Stomach (tissue), 4 donors: Measurements from ENCODE around the gene MTHFD2L.
A peak's percentile ranks its signal among the peaks of the same experiment; 100 is the strongest.

ENCODE experiments used
- CTCF ChIP-seq, 7 experiments: fragments of 450-650 bp in 4 of 7; fragments of 200-600 bp in 3 of 7; sonication (generic) in 3 of 7; IDR thresholded peaks; one replicate each; pipeline ENCODE4 v1.5.1; 2016 to 2019; ENCODE audit warnings: antibody characterized with exemption in 7 of 7, control low read depth in 2 of 7, mild to moderate bottlenecking in 1 of 7
- EP300 ChIP-seq: sonication (generic); formaldehyde crosslinking; IDR thresholded peaks from one replicate; pipeline ENCODE4 v1.6.1; 2017; ENCODE audit warnings: antibody characterized with exemption
- POLR2A ChIP-seq, 4 donors: fragments of 450-650 bp; IDR thresholded peaks; one replicate each; pipeline ENCODE4 v1.6.1; 2016; ENCODE audit warnings: antibody characterized with exemption in 4 of 4, control low read depth in 2 of 4, mild to moderate bottlenecking in 1 of 4, moderate library complexity in 1 of 4
- POLR2AphosphoS5 ChIP-seq, 3 donors: sonication (generic); formaldehyde crosslinking; IDR thresholded peaks; one replicate each; pipeline ENCODE4 v1.6.1; 2016; ENCODE audit warnings: antibody characterized with exemption in 3 of 3

GRCh38 chr4:74230902-74231499, 73.1 kb downstream of the MTHFD2L start:
- TF ChIP-seq CTCF (IDR thresholded peaks at IDR 0.05), result no peak
- TF ChIP-seq POLR2A (IDR thresholded peaks at IDR 0.05), result no peak
- peak in 2 of 3 donors; percentile 31 to 54 for TF ChIP-seq POLR2AphosphoS5 (IDR thresholded peaks at IDR 0.05)
- no peak for TF ChIP-seq EP300
